ENCODE measurements around the gene MCOLN1.
"Not testable (repeated sequence)": the region's sequence is repeated elsewhere in the genome, so short reads cannot be mapped to it uniquely, and the experiment has no call there.

Gene MCOLN1

DNA sequence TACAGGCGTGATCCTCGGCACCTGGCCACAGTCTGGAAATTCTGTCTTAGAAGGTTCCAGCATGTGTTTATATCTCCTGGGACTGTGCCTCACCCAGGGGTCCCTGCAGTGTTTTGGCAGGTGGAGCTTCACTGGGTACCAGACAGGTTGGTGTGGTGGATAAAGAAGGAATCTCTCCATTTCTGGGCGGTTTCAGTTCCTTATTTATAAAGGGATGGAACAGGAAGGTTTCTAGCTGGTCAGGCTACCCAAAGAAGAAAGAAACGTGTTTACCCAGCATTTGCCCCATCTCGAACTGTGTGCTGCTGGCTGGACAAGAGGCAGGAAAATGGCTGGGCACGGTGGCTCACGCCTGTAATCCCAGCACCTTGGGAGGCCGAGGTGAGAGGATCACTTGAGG lies 22.9 kb downstream of the MCOLN1 start:
- no peak for DNase-seq

DNA sequence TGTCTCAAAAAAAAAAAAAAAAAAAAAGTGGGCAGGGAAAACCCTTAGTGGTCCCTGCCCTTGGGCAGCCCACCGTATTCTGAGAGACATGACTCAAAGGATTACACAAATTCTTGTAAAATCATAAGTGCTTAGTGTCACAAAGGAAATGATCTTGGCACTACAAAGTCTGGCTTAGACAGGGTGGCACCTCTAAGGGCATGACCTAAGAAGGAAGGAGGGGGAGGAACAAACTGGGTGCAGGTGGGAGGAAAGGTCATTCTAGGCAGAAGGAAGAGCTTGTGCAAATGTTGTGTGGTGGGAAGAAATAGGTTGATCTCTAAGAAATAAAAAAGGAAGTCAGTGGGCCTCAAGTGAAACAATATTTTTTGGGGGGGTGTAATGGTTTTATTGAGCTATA lies 23.5 kb downstream of the MCOLN1 start:
- DNase-seq = no peak

DNA sequence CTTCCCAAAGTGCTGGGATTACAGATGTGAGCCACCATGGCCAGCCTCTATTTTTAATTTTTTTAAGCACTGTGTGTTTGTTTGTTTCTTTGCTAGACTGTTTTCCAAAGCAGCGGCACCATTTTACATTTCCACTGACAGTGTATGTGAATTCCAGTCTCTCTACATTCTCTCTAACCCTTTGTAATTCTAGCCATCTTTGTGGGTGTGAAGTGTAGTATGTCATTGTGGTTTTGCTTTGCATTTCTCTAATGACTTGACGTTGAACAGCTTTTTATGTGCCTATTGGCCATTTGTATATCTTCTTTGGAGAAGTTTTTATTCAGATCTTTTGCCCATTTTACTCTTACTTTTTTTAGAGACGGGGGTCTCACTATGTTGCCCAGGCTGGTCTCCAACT lies 24.7 kb downstream of the MCOLN1 start:
- no peak for DNase-seq

DNA sequence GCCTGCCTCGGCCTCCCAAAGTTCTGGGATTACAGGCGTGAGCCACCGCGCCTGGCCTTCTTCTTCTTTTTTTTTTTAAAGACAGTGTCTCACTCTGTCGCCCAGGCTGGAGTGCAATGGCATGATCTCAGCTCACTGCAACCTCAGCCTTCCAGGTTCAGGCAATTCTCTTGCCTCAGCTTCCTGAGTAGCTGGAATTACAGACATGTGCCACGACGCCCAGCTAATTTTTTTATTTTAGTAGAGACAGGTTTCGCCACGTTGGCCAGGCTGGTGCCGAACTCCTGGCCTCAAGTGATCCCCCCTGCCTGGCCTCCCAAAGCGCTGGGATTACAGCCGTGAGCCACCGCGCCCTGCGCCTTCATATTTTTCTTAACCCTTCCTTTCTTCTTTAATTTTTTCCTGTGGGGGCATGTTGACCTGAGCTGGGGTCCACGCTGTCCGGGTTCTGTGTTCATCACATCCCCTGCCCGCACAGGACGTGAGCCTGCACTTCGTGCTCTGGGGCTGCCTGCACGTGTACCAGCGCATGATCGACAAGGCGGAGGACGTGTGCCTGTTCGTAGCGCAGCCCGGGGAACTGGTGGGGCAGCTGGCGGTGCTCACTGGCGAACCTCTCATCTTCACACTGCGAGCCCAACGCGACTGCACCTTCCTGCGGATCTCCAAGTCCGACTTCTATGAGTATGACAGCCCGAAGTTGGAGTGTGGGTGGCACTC lies 27.2 kb downstream of the MCOLN1 start:
- DNase-seq = no peak

GRCh38 chr19:7550169-7550770 lies 27.8 kb downstream of the MCOLN1 start:
- DNase-seq = no peak

DNA sequence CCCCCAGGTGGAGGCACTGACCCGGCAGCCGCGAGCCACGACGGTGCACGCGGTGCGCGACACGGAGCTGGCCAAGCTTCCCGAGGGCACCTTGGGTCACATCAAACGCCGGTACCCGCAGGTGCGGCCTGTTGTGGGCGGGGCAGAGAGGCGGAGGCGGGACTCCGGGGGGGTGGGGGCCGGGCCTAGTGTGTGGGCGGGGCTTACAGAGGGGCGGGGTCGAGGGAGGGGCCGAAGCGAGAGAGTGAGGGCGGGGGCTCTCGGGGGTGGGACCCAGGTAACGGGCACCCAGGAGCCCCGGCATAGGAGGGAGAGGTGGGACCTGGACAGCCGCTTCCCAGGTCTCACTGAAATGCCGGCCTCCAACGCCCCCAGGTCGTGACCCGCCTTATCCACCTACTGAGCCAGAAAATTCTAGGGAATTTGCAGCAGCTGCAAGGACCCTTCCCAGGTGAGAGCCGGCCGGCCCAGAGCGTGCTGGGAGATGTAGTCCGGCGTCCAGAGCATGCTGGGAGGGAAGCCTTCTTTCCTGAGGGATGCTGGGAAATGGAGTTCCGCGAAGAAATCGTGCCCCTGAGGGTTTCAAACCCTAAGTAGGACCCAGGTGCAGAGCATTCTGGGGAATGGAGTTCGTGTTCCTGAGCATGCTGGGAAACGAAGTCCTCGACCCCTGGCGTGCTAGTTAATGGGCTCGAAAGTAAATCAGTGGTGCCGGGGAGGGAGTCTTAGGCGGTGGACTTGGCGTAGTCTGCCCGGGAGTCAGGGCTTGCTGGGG lies 28.8 kb downstream of the MCOLN1 start:
- DNase-seq = no peak

- DNase-seq = no peak
Observed at GRCh38 chr19:7552781-7553180, 30.4 kb downstream of the MCOLN1 start.

DNA sequence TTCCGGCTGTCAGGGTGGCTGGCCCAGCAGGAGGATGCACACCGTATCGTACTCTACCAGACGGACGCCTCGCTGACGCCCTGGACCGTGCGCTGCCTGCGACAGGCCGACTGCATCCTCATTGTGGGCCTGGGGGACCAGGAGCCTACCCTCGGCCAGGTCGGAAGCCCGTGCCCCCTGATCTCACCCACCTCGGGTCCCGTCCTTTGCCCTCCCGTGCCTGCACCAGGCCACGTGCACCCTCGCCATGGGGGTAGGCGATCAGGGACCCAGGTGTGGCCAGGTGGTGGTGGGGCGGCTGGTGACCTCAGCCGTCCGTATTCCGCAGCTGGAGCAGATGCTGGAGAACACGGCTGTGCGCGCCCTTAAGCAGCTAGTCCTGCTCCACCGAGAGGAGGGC lies 32.1 kb downstream of the MCOLN1 start:
- no peak for DNase-seq

DNA sequence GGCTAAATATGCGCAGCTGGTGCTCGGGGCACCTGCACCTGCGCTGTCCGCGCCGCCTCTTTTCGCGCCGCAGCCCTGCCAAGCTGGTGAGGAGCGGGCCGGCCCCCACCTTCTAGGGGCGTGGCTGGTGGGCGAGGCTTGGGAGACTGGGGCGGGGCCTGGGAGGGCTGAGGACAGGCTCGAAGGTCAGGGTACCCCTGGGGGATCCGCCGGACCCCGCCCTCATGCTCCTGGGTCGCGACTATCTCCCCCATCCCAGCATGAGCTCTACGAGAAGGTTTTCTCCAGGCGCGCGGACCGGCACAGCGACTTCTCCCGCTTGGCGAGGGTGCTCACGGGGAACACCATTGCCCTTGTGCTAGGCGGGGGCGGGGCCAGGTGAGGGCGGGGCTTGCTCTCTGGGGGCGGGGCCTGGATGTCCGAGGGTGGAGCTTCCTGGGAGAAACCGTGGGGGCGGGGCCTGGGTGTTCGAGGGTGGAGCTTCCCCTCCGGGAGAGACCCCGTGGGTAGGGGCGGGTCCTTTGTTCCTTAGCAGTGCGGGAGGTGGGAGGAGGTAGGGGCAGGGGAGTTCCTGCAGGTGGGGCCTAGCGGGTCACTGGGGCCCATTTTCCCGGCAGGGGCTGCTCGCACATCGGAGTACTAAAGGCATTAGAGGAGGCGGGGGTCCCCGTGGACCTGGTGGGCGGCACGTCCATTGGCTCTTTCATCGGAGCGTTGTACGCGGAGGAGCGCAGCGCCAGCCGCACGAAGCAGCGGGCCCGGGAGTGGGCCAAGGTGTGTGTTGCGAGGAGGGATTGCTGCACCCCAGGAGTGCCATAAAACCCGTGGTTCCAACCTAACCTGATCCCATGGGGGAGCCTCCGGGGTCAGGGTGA lies 32.8 kb downstream of the MCOLN1 start:
- DNase-seq = peak; percentile 21

DNA sequence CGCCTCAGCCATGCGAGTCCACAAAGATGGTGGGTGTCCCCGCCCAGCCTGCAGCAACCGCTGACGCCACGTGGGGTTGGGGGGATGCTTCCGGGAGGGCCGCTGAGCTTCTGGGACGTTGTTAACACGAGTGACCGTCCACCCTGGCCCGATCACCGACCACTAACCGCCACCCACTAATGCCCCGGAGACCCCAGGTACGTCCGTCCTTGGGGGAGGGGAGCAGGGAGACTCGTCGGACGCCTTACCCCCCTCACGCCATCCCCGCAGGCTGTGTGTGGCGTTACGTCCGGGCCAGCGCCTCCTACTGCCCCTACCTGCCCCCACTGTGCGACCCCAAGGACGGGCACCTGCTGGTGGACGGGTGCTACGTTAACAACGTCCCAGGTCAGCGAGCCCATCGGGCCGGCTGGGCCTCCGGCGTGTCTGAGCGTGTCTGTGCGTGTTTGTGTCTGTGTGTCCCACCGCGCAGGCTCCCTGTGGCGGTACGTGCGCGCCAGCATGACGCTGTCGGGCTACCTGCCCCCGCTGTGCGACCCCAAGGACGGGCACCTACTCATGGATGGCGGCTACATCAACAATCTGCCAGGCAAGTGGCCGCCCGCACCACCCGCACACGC lies 34.4 kb downstream of the MCOLN1 start:
- no peak for DNase-seq

GRCh38 chr19:7558667-7559066 lies 36.2 kb downstream of the MCOLN1 start:
- DNase-seq = no peak

- no peak for DNase-seq
Observed at GRCh38 chr19:7559102-7559501, 36.7 kb downstream of the MCOLN1 start.

GRCh38 chr19:7560255-7560654 lies 37.8 kb downstream of the MCOLN1 start:
- DNase-seq = no peak

- no peak for DNase-seq
Observed at GRCh38 chr19:7561325-7561724, 38.9 kb downstream of the MCOLN1 start.

- DNase-seq = no peak
Observed at GRCh38 chr19:7562646-7563393, 40.4 kb downstream of the MCOLN1 start.

DNA sequence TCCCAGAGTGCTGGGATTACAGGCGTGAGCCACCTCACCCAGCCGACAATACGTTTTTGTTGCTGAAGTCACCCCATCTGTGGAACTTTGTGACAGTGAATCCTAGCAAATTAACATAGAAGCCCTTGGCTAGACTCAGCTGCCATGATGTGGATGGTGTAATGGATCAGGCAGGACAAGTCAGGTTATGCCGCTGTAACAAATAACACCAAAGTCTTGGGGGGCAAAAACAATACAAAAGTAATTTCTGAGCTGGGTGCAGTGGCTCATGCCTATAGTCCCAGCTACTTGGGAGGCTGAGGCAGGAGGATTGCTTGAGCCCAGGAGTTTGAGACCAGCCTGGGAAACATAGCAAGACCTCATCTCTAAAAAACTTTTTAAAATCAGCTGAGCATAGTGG lies 42.4 kb downstream of the MCOLN1 start:
- DNase-seq = no peak

GRCh38 chr19:7565332-7565731 lies 42.9 kb downstream of the MCOLN1 start:
- no peak for DNase-seq

GRCh38 chr19:7570761-7571160 lies 48.3 kb downstream of the MCOLN1 start:
- DNase-seq = no peak

DNA sequence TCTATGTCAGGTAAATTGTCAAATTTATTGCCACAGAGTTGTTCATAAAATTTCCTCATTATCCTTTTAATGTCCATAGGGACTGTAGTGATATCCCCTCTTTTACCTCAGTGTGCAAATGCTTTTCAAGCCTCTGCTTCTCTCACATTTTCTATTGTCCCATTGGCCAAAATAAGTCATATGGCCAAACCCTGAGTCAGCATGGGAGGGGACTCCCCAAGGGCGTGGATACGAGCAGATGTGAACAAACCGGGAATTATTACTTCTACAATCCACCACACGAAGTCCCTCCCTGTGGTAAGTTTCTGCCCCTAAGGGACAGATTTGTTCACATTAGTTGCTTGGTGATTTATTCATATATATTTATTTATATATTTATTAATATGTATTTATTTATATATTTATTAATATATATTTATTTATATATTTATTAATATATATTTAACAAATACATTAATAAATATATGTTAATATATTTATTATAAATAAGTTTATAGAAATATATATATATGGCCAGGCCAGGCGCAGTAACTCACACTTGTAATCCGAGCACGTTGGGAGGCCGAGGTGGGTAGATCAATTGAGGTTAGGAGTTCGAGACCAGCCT lies 53.1 kb downstream of the MCOLN1 start:
- no peak for DNase-seq

- DNase-seq = not testable (repeated sequence)
Observed at GRCh38 chr19:7577422-7577821, 55.0 kb downstream of the MCOLN1 start.

GRCh38 chr19:7578127-7578526 lies 55.7 kb downstream of the MCOLN1 start:
- DNase-seq = no peak
